ENCODE data around the gene MFSD6L.

DNA sequence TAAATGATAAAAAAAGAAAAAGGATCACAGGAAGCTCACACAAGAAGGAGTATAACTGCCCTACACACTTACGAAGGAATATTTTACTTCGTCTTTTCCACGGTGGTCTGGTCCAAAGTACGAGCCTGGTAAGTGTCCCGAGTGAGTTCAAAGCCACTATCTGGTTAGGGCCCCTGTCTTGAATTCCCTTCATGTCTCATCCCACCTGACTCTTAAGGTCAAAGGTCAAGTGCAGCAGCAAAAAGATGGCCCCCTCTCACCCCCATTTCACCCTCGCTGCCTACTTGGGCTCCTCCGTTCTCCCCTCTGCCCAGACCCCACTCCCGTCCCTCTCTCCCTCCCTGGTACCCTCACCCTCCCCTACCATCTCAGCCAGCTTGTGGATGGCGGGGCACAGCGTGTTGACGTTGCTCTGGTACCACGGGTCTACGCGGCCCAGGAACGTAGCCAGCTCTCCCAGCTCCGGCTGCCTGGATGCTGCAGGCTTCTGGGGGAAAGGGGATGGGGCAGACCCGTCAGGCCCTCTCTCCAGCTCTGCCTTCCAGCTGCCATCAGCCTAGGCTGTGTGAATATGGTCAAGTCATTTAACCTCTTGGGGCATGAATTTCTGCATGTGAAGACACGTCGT is 27.8 kb upstream of the MFSD6L start:
- TF ChIP-seq, protein P1, sequence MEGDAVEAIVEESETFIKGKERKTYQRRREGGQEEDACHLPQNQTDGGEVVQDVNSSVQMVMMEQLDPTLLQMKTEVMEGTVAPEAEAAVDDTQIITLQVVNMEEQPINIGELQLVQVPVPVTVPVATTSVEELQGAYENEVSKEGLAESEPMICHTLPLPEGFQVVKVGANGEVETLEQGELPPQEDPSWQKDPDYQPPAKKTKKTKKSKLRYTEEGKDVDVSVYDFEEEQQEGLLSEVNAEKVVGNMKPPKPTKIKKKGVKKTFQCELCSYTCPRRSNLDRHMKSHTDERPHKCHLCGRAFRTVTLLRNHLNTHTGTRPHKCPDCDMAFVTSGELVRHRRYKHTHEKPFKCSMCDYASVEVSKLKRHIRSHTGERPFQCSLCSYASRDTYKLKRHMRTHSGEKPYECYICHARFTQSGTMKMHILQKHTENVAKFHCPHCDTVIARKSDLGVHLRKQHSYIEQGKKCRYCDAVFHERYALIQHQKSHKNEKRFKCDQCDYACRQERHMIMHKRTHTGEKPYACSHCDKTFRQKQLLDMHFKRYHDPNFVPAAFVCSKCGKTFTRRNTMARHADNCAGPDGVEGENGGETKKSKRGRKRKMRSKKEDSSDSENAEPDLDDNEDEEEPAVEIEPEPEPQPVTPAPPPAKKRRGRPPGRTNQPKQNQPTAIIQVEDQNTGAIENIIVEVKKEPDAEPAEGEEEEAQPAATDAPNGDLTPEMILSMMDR (IDR thresholded peaks at IDR 0.05) = no peak
- TF ChIP-seq POLR2A (IDR thresholded peaks at IDR 0.05) = no peak
